Liver (tissue), 3 donors: ENCODE measurements around the gene KSR1.
"Not testable (repeated sequence)": the region's sequence is repeated elsewhere in the genome, so short reads cannot be mapped to it uniquely, and the experiment has no call there.

ENCODE experiments used
- ATF3 ChIP-seq: IDR thresholded peaks from 2 replicates; pipeline ENCODE4 v1.6.1; 2016; ENCODE audit warnings: antibody characterized with exemption
- EGR1 ChIP-seq, 2 donors: IDR thresholded peaks; 2 replicates each; pipeline ENCODE4 v1.6.1; 2016 to 2018; ENCODE audit warnings: antibody characterized with exemption in 2 of 2, low read depth in 2 of 2
- NR2F2 ChIP-seq: IDR thresholded peaks from 2 replicates; pipeline ENCODE4 v1.6.1; 2016; ENCODE audit warnings: antibody characterized with exemption
- RAD21 ChIP-seq, 2 donors: IDR thresholded peaks; 2 replicates each; pipeline ENCODE4 v1.6.1; 2016; ENCODE audit warnings: antibody characterized with exemption in 2 of 2, mild to moderate bottlenecking in 2 of 2
- REST ChIP-seq: IDR thresholded peaks from 2 replicates; pipeline ENCODE4 v1.6.1; 2016; ENCODE audit warnings: antibody characterized with exemption, mild to moderate bottlenecking
- TAF1 ChIP-seq: conservative IDR thresholded peaks from 2 replicates; pipeline ENCODE4 v1.6.1; 2016; ENCODE audit warnings: antibody characterized with exemption, mild to moderate bottlenecking
- TF ChIP-seq, protein P1 (sequence below): fragments of 150-350 bp; IDR thresholded peaks from 2 replicates; pipeline ENCODE4 v1.5.1; 2017; ENCODE audit warnings: improper control_type of control experiment, low read depth, low read length; ENCODE audit not compliant: missing input control
- donor health status: healthy.
- donor health status: healthy.

DNA sequence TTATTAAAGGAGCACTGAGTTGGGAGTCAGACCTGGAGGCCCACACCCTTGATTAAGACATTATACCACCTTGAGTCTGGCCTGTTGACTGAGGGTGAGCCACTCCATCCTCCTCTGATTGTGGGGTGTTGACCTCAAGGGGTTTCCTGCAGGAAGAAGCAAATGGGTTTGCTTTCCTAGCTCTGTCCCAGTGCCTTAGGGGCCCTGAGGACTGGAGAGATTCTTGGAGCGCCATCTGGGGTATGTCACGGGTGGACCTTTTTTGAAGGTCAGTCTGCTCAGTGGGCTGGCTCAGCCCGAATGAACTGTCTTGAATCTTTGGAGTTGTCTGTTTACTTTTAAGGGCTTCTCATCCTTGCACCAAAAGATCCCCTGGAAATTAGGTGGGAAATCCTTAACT is 7.8 kb downstream of the KSR1 start:
- TF ChIP-seq, protein P1, sequence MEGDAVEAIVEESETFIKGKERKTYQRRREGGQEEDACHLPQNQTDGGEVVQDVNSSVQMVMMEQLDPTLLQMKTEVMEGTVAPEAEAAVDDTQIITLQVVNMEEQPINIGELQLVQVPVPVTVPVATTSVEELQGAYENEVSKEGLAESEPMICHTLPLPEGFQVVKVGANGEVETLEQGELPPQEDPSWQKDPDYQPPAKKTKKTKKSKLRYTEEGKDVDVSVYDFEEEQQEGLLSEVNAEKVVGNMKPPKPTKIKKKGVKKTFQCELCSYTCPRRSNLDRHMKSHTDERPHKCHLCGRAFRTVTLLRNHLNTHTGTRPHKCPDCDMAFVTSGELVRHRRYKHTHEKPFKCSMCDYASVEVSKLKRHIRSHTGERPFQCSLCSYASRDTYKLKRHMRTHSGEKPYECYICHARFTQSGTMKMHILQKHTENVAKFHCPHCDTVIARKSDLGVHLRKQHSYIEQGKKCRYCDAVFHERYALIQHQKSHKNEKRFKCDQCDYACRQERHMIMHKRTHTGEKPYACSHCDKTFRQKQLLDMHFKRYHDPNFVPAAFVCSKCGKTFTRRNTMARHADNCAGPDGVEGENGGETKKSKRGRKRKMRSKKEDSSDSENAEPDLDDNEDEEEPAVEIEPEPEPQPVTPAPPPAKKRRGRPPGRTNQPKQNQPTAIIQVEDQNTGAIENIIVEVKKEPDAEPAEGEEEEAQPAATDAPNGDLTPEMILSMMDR: not testable (repeated sequence)
- TF ChIP-seq TAF1; REST; EGR1 (IDR thresholded peaks at IDR 0.05; ENCODE audit: low read depth in 2 of 2); RAD21 (IDR thresholded peaks at IDR 0.05); NR2F2; ATF3: not testable (repeated sequence)
